Thyroid gland (tissue), 4 donors: ENCODE measurements around the gene TRAPPC2L. TPM values are rescaled to one million over a fixed set of nuclear protein-coding genes. Genes with fewer than 3 reads are reported as not detected.

Experiments
- DNase-seq, 2 donors: peaks; one replicate each; pipeline ENCODE4 v3.0.0-alpha.2; 2019
- H3K27ac ChIP-seq, 3 donors: fragments of 200-600 bp; sonication (generic); 1 replicate in 2 of 3; 2 replicates in 1 of 3; pipeline ENCODE4 v1.5.1; 2016 to 2019; ENCODE audit warnings: mild to moderate bottlenecking in 1 of 3, moderate library complexity in 1 of 3
- H3K27me3 ChIP-seq: fragments of 200-600 bp; sonication (generic); one replicate; pipeline ENCODE4 v1.5.1; 2019
- H3K36me3 ChIP-seq, 2 donors: fragments of 200-600 bp; sonication (generic); one replicate each; pipeline ENCODE4 v1.5.1; 2016 to 2019
- H3K4me1 ChIP-seq, 2 donors: fragments of 200-600 bp; sonication (generic); one replicate each; pipeline ENCODE4 v1.5.1; 2017 to 2019
- H3K4me3 ChIP-seq, 3 donors: fragments of 200-600 bp; sonication (generic); replicated peaks in 1 of 3; 1 replicate in 2 of 3; 2 replicates in 1 of 3; pipeline ENCODE4 v1.5.1; 2016; ENCODE audit warnings: mild to moderate bottlenecking in 1 of 3
- H3K9me3 ChIP-seq: fragments of 200-600 bp; sonication (generic); one replicate; pipeline ENCODE4 v1.5.1; 2017
- POLR2A ChIP-seq, 2 donors: fragments of 450-650 bp; IDR thresholded peaks; one replicate each; pipeline ENCODE4 v1.6.1; 2017; ENCODE audit warnings: antibody characterized with exemption in 2 of 2, mild to moderate bottlenecking in 2 of 2, moderate library complexity in 1 of 2
- WGBS, 2 donors: methylation state at CpG; one replicate each; pipeline ENCODE4 v1.1.5; 2017; 5-methylcytosine and 5-hydroxymethylcytosine counted together
- intact Hi-C: fragments of 100-400 bp; cut with DNase I; formaldehyde crosslinking; loops from one replicate; pipeline ENCODE4 v1.15.1; 2023
- total RNA-seq, 4 donors: library from RNA; depleted of rRNA; stranded (reverse); fragments of >200 nt; gene quantifications; one replicate each; pipeline ENCODE4 v1.2.3, GENCODE V29; 2016
- TF ChIP-seq, protein P1 (sequence below), 6 experiments: fragments of 200-600 bp in 3 of 6; fragments of 450-650 bp in 3 of 6; sonication (generic) in 3 of 6; IDR thresholded peaks; one replicate each; pipeline ENCODE4 v1.5.1; 2016 to 2019; ENCODE audit warnings: antibody characterized with exemption in 6 of 6, mild to moderate bottlenecking in 2 of 6, inconsistent platforms in 1 of 6, moderate library complexity in 1 of 6

Gene TRAPPC2L
- total RNA-seq, 4 donors from 2014 or later = 18.9 to 50.4 (median 43.8) TPM

DNA sequence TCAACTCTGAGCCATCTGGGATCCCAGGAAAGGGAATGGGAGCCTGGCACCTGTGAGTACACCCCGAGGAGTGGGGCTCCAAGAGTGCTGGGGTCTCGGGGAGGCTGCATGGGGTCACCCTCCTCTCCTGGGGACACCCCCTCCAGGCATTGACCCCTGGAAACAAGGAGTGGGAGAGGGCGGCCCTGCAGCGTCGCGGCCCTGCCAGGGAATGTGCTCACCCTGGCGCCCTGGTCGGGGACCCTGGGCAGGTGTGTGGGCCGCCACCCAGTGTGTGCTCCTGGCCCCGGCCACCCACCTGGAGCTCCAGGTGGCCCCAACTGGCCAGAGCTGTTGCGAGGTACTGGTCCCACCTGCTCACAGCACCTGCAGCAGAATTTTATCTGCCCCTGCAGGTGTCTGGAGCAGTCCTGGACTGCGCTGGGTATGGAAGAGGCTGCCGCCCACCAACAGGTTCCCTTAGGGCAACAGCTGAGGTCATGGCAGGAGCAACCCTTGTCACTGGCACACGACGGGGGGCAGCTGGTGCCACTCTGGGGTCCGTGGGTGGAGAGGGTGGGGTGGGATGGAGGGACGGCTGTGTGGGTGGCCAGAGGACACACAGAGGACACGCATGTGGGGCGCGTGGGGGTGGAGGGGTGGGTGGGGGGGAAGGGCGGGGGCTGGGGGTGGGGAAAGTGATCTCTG lies 14.9 kb downstream of the TRAPPC2L start:
- TF ChIP-seq, protein P1, sequence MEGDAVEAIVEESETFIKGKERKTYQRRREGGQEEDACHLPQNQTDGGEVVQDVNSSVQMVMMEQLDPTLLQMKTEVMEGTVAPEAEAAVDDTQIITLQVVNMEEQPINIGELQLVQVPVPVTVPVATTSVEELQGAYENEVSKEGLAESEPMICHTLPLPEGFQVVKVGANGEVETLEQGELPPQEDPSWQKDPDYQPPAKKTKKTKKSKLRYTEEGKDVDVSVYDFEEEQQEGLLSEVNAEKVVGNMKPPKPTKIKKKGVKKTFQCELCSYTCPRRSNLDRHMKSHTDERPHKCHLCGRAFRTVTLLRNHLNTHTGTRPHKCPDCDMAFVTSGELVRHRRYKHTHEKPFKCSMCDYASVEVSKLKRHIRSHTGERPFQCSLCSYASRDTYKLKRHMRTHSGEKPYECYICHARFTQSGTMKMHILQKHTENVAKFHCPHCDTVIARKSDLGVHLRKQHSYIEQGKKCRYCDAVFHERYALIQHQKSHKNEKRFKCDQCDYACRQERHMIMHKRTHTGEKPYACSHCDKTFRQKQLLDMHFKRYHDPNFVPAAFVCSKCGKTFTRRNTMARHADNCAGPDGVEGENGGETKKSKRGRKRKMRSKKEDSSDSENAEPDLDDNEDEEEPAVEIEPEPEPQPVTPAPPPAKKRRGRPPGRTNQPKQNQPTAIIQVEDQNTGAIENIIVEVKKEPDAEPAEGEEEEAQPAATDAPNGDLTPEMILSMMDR (IDR thresholded peaks at IDR 0.05) = no peak
- no peak for TF ChIP-seq POLR2A (IDR thresholded peaks at IDR 0.05)
- Histone ChIP-seq H3K27me3 (no peaks in the 10 kb centered on the region), H3K9me3 (no peaks in the 10 kb centered on the region), H3K36me3 (no peaks in the 10 kb centered on the region), H3K27ac (no peak overlapping the region), H3K4me1 (no peaks in the 10 kb centered on the region), H3K4me3 (no peak overlapping the region)
- WGBS, 2 donors = 62 to 69% methylated on average over 7 to 8 of the region's 21 CpGs
- intact Hi-C loops = no loop called here
- no peak for DNase-seq

GRCh38 chr16:88872650-88873331 lies 15.9 kb downstream of the TRAPPC2L start:
- no peaks in the 10 kb centered on the region for H3K36me3 ChIP-seq
- TF ChIP-seq, protein P1 (IDR thresholded peaks at IDR 0.05) = no peak
- H3K4me3 ChIP-seq = no peak overlapping the region
- DNase-seq = no peak
- H3K27me3 ChIP-seq = no peaks in the 10 kb centered on the region
- H3K4me1 ChIP-seq = no peaks in the 10 kb centered on the region
- no peak overlapping the region for H3K27ac ChIP-seq
- no peaks in the 10 kb centered on the region for H3K9me3 ChIP-seq
- WGBS, 2 donors = 63 to 67% methylated on average over 9 to 23 of the region's 25 CpGs
- intact Hi-C loops = no loop called here

DNA sequence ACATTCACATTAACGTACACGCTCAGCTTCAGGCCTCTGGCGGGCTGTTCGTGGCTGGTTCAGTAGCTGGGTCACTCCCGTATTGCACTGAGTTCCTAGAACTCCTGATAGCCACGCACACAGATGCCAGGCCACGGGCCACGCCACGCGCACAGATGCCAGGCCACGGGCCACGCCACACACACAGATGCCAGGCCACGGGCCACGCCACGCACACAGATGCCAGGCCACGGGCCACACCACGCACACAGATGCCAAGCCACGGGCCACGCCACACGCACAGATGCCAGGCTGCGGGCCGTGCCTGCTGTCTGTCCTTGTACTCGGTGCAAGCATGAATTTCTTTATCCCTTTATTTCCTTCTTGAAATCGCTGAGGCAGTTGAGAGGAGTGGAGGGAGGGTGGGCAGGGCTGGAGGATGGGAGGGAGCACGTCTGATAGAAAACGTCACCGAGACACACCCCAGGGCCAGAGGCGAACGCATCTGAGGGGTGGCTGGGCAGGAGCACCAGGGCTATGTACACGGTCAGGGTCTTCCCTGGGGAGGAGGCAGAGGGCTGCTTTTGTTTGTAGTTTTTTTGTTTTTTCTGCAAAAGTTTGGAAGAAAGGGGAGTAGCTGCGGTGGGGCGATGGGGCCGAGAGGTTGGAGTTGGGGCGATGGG lies 18.1 kb downstream of the TRAPPC2L start:
- no peak for DNase-seq
- 87 to 91% methylated on average over 27 to 34 of the region's 34 CpGs for WGBS, 2 donors

DNA sequence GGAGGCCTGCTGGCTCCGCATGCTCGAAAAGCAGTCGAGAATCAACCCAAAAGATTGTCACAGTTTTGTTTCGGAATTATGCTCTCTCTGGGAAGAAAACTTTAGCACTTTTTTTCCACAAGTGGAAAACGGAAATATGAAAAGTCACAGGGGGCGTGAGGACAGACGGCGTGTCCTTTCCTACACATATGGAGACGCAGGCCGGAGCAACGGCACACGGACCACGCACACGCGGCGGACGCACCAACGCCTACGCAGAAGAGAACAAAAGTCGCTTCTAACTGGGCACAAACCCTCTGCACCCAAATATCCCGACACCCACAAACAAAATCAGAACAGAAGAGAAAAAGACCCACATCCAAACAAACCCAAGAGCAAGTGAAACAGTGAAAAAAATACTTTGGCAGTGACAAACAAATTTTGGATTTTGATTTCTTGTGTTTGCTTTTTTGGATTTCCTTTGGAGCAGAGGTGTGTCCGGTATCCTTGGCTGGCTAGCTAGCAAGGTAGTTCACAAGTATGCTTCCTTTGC lies 18.8 kb downstream of the TRAPPC2L start:
- DNase-seq = no peak
- 91 to 92% methylated on average over 22 of the region's 22 CpGs for WGBS, 2 donors
- Histone ChIP-seq H3K9me3 (no peaks in the 10 kb centered on the region), H3K4me3 (no peak overlapping the region), H3K4me1 (no peaks in the 10 kb centered on the region), H3K27ac (no peak overlapping the region), H3K36me3 (no peaks in the 10 kb centered on the region), H3K27me3 (no peaks in the 10 kb centered on the region)
- intact Hi-C loops = no loop called here
- TF ChIP-seq POLR2A (IDR thresholded peaks at IDR 0.05) = no peak
- TF ChIP-seq, protein P1 (IDR thresholded peaks at IDR 0.05) = no peak

More for the DNA sequence above, 18.1 kb downstream of the TRAPPC2L start:
- H3K4me1 ChIP-seq = no peaks in the 10 kb centered on the region
- no peak overlapping the region for H3K27ac ChIP-seq
- TF ChIP-seq, protein P1 (IDR thresholded peaks at IDR 0.05) = no peak
- TF ChIP-seq POLR2A (IDR thresholded peaks at IDR 0.05) = no peak
- no peaks in the 10 kb centered on the region for H3K27me3 ChIP-seq
- H3K9me3 ChIP-seq = no peaks in the 10 kb centered on the region
- intact Hi-C loops = no loop called here
- no peak overlapping the region for H3K4me3 ChIP-seq
- H3K36me3 ChIP-seq = no peaks in the 10 kb centered on the region
